Erythroblast (primary cell): ENCODE results near the gene NEURL2.

Source experiments
- GATA1 ChIP-seq: IDR thresholded peaks from 2 replicates; pipeline ENCODE4 v1.6.1; 2011; ENCODE audit warnings: low read depth, mild to moderate bottlenecking, control low read depth, low read length, moderate library complexity
- POLR2A ChIP-seq: IDR thresholded peaks from 2 replicates; pipeline ENCODE4 v1.6.1; 2011; ENCODE audit warnings: mild to moderate bottlenecking, low read length

DNA sequence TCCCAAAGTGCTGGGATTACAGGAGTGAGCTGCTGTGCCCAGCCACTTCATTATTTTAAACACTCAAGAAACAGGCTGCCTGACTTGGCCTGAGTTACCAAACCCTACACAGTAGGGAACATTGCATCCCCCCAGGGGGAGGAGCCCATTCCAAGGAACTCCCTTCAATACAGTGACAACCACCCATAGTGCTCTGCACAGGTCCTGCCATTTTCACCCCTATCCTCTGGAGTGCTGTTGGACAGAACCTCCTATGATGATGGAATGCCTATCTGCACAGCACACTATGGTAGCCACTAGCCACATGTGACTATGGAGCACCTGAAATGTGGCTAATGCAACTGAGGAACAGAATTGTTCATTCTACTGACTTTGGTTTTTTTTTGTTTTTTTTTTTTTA, 45.6 kb downstream of the NEURL2 start:
- TF ChIP-seq POLR2A (no peak), GATA1 (no peak)
